C4-2B (cell line): Measurements from ENCODE around the gene TMEM45B.
"Not testable (repeated sequence)": the region's sequence is repeated elsewhere in the genome, so short reads cannot be mapped to it uniquely, and the experiment has no call there.

Source experiments
- H3K27ac ChIP-seq: fragments of 450-650 bp; 2 replicates; pipeline ENCODE4 v1.5.1; 2017
- CTCF ChIP-seq: fragments of 450-650 bp; conservative IDR thresholded peaks from 2 replicates; pipeline ENCODE4 v1.5.1; 2017; ENCODE audit warnings: mild to moderate bottlenecking
- ZFX ChIP-seq: fragments of 450-650 bp; IDR thresholded peaks from 2 replicates; pipeline ENCODE4 v1.6.1; 2017

Gene TMEM45B

DNA sequence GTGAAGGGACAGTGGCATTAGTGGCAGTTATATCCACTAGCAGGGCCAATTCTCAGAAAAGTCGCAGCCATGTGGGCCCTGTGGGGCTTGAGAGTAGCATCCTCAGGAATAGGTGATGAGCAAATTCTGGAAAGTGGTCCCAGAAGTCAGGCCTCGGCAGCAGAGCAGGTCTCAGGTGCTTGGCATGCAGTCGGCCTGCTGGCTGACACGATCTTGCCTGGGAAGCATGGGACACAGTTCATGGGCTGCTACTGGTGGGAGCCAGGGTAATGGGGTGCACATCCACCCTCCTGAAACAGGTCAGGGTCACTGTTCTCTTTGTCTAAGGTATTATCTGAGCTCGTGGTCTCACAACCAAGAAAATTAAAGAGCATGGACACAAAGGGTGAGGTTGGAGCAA is 36.8 kb upstream of the TMEM45B start:
- TF ChIP-seq CTCF (no peak), ZFX (no peak)
- no peak overlapping the region for H3K27ac ChIP-seq

GRCh38 chr11:129779342-129779741 is 36.3 kb upstream of the TMEM45B start:
- TF ChIP-seq CTCF (no peak), ZFX (no peak)
- no peak overlapping the region for H3K27ac ChIP-seq

DNA sequence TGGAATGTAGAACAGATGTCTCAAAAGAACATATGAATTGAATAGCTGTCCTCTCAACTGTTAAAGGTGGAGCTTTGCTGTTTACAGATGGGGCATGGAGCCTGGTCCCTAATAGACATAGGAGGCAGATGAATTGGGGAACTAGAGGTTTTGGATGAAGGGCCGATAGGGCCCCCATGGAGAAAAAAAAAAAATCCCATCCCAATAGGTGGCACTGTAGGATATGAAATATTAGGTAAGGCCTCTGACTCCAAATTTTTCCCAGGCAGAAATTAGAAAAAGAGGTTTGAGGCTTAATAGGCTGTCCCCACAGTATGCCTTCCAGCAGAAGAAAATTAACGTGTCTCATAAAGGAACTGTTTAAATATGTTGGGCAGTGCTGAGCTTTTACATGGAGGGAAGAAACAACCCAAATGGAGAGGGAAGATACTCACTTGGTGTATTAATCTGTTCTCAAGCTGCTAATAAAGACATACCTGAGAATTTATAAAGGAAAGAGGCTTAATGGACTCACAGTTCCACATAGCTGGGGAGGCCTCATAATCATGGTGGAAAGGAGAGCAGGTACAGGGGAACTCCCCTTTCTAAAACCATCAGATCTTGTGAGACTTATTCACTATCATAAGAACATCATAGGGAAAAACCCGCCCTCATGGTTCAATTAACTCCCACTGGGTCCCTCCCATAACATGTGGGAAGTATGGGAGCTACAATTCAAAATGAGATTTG is 30.1 kb upstream of the TMEM45B start:
- H3K27ac ChIP-seq = no peak overlapping the region
- no peak for TF ChIP-seq ZFX
- peak; percentile 74 for TF ChIP-seq CTCF

DNA sequence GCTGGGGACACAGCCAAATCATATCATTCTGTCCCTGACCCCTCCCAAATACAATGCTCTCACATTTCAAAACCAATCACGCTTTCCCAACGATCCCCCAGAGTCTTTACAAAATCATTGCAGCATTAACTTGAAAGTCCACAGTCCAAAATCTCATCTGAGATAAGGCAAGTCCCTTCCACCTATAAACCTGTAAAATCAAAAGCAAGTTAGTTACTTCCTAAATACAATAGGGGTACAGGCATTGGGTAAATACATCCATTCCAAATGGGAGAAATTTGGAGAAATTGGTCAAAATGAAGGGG is 29.6 kb upstream of the TMEM45B start:
- not testable (repeated sequence) for H3K27ac ChIP-seq

- TF ChIP-seq ZFX (no peak), CTCF (no peak)
Observed at GRCh38 chr11:129787532-129788155, 28.0 kb upstream of the TMEM45B start.

DNA sequence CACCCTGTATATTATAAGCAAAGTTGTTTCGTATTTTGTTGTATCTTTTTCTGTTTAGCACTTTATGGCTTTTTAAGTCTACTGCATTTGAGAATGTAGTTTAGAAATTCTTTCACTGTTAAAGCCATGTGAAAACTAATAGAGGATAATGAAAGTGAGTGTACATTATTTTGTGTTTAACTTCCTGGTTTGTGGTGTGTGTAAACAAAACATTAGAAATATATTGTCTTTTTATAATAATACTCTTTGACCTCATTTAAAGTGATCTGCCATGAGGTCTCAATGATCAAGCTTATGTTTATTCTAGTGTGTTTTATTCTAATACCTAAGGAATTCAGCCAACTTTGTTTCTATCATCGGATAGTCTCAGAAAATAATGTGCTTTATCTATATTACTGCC is 27.4 kb upstream of the TMEM45B start:
- no peak overlapping the region for H3K27ac ChIP-seq
- no peak for TF ChIP-seq ZFX
- no peak for TF ChIP-seq CTCF

More at GRCh38 chr11:129787532-129788155, 28.0 kb upstream of the TMEM45B start:
- no peak overlapping the region for H3K27ac ChIP-seq

- H3K27ac ChIP-seq = no peak overlapping the region
- TF ChIP-seq CTCF = no peak
- TF ChIP-seq ZFX = no peak
Observed at GRCh38 chr11:129790106-129790505, 25.5 kb upstream of the TMEM45B start.

DNA sequence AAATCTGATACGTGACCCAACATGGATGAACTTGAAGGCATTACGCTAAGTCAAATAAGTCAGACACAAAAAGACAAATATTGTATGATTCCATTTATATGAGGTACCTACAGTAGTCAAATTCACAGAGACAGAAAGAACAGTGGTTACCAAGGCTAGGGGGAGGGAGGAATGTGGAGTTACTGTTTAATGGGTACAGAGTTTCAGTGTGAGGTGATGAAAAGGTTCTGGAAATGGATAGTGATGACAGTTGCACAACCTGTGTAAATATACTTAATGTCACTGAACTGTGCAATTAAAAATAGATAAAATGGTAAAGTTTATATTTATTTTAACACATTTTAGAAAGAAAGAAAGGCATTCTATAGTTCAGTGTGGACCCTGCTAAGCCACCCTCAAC is 24.1 kb upstream of the TMEM45B start:
- TF ChIP-seq CTCF (no peak), ZFX (no peak)
- H3K27ac ChIP-seq = no peak overlapping the region
